Uterus (tissue), 4 donors: ENCODE measurements around the gene DRC7. TPM values are rescaled to one million over a fixed set of nuclear protein-coding genes. Genes with fewer than 3 reads are reported as not detected.
"Not testable (repeated sequence)": the region's sequence is repeated elsewhere in the genome, so short reads cannot be mapped to it uniquely, and the experiment has no call there.

Experiments used
- DNase-seq, 2 donors: peaks; one replicate each; pipeline ENCODE4 v3.0.0-alpha.2; 2019 to 2020
- H3K27ac ChIP-seq, 2 donors: fragments of 200-600 bp; sonication (generic); 1 replicate in 1 of 2; 2 replicates in 1 of 2; pipeline ENCODE4 v1.5.1; 2016 to 2018
- H3K27me3 ChIP-seq, 2 donors: fragments of 200-600 bp; sonication (generic); one replicate each; pipeline ENCODE4 v1.5.1; 2018 to 2019; ENCODE audit warnings: control low read depth in 1 of 2
- H3K36me3 ChIP-seq, 2 donors: fragments of 200-600 bp; sonication (generic); one replicate each; pipeline ENCODE4 v1.5.1; 2019; ENCODE audit warnings: control low read depth in 1 of 2
- H3K4me1 ChIP-seq, 2 donors: fragments of 200-600 bp; sonication (generic); one replicate each; pipeline ENCODE4 v1.5.1; 2018 to 2019; ENCODE audit warnings: control low read depth in 1 of 2
- H3K4me3 ChIP-seq, 2 donors: fragments of 200-600 bp; sonication (generic); 1 replicate in 1 of 2; 2 replicates in 1 of 2; pipeline ENCODE4 v1.5.1; 2018 to 2019; ENCODE audit warnings: mild to moderate bottlenecking in 1 of 2
- H3K9me3 ChIP-seq, 2 donors: fragments of 200-600 bp; sonication (generic); one replicate each; pipeline ENCODE4 v1.5.1; 2019; ENCODE audit warnings: control low read depth in 1 of 2
- POLR2A ChIP-seq, 2 donors: fragments of 450-650 bp; IDR thresholded peaks; one replicate each; pipeline ENCODE4 v1.6.1; 2016; ENCODE audit warnings: antibody characterized with exemption in 2 of 2, mild to moderate bottlenecking in 1 of 2, moderate library complexity in 1 of 2
- intact Hi-C: fragments of 100-400 bp; cut with DNase I; formaldehyde crosslinking; loops from one replicate; pipeline ENCODE4 v1.15.1; 2023; ENCODE audit warnings: low total_unique reads
- total RNA-seq, 4 donors: library from RNA; depleted of rRNA in 3 of 4; stranded (reverse); fragments of >200 nt in 3 of 4; gene quantifications; one replicate each; pipeline versions ENCODE4 v1.1.0 to v1.2.4, GENCODE V29; 2014 to 2023
- TF ChIP-seq, protein P1 (sequence below), 4 experiments: fragments of 200-600 bp in 2 of 4; fragments of 450-650 bp in 2 of 4; sonication (generic) in 2 of 4; IDR thresholded peaks; one replicate each; pipeline ENCODE4 v1.5.1; 2016 to 2019; ENCODE audit warnings: antibody characterized with exemption in 4 of 4, mild to moderate bottlenecking in 2 of 4, moderate library complexity in 1 of 4
- donor health status: DM: yes; HTN: yes; CAD: no.

The DRC7 gene
- total RNA-seq, 4 donors from 2014 or later, result 0.18 to 5.4 TPM; not detected in 2

GRCh38 chr16:57668263-57668571 lies 26.4 kb upstream of the DRC7 start, which contains the start of gene ADGRG3:
Gene ADGRG3 (plus strand): TSS chr16:57668306. CDS start chr16:57668348, 42 bp downstream.
- DNase-seq, result no peak
- no peak for TF ChIP-seq POLR2A (IDR thresholded peaks at IDR 0.05)
- TF ChIP-seq, protein P1, sequence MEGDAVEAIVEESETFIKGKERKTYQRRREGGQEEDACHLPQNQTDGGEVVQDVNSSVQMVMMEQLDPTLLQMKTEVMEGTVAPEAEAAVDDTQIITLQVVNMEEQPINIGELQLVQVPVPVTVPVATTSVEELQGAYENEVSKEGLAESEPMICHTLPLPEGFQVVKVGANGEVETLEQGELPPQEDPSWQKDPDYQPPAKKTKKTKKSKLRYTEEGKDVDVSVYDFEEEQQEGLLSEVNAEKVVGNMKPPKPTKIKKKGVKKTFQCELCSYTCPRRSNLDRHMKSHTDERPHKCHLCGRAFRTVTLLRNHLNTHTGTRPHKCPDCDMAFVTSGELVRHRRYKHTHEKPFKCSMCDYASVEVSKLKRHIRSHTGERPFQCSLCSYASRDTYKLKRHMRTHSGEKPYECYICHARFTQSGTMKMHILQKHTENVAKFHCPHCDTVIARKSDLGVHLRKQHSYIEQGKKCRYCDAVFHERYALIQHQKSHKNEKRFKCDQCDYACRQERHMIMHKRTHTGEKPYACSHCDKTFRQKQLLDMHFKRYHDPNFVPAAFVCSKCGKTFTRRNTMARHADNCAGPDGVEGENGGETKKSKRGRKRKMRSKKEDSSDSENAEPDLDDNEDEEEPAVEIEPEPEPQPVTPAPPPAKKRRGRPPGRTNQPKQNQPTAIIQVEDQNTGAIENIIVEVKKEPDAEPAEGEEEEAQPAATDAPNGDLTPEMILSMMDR (IDR thresholded peaks at IDR 0.05), result no peak
- no peak within 1 kb of the TSS for H3K4me3 ChIP-seq
- H3K36me3 ChIP-seq, result no peaks in the 10 kb centered on the region
- no peaks in the 10 kb centered on the region for H3K9me3 ChIP-seq
- H3K27ac ChIP-seq, result no peak within 1 kb of the TSS
- no peaks in the 10 kb centered on the region for H3K4me1 ChIP-seq
- intact Hi-C loops, result no loop called here
- no peaks in the 10 kb centered on the region for H3K27me3 ChIP-seq

- H3K4me3 ChIP-seq, result no peak overlapping the region
- DNase-seq, result no peak
- intact Hi-C loops, result no loop called here
Measured at GRCh38 chr16:57668630-57669475, 25.8 kb upstream of the DRC7 start.

GRCh38 chr16:57669476-57670162 lies 25.0 kb upstream of the DRC7 start:
- intact Hi-C loops, result no loop called here
- DNase-seq, result no peak

More at GRCh38 chr16:57668630-57669475, 25.8 kb upstream of the DRC7 start:
- no peaks in the 10 kb centered on the region for H3K9me3 ChIP-seq
- no peaks in the 10 kb centered on the region for H3K4me1 ChIP-seq
- H3K27me3 ChIP-seq, result no peaks in the 10 kb centered on the region
- H3K36me3 ChIP-seq, result no peaks in the 10 kb centered on the region
- H3K27ac ChIP-seq, result no peak overlapping the region
- no peak for TF ChIP-seq POLR2A (IDR thresholded peaks at IDR 0.05)
- TF ChIP-seq, protein P1 (IDR thresholded peaks at IDR 0.05), result no peak

DNA sequence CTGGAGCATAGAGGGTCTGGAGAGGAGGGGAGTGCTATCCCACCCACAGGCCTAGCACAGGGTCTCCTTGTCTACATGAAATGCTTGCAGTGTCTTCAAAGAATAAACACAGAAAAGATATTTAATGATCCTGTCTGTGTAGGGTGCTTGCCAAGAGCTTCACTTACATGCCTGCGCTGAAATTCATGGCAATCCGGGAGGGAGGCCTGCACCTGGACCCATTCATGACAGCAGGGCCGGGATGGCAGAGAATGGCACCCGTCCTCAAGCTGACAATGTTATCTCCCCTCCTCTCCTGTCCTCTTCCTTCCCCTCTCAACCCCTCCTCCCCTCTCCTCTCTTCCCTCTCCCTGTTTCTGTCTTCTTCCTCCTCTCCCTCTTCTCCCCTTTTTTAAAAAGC lies 24.4 kb upstream of the DRC7 start:
- no peaks in the 10 kb centered on the region for H3K9me3 ChIP-seq
- H3K27me3 ChIP-seq, result no peaks in the 10 kb centered on the region
- no peaks in the 10 kb centered on the region for H3K4me1 ChIP-seq
- no peak for TF ChIP-seq POLR2A (IDR thresholded peaks at IDR 0.05)
- TF ChIP-seq, protein P1 (IDR thresholded peaks at IDR 0.05), result no peak
- H3K4me3 ChIP-seq, result no peak overlapping the region
- intact Hi-C loops, result no loop called here
- no peak overlapping the region for H3K27ac ChIP-seq
- no peaks in the 10 kb centered on the region for H3K36me3 ChIP-seq
- DNase-seq, result no peak

More at GRCh38 chr16:57669476-57670162, 25.0 kb upstream of the DRC7 start:
- Histone ChIP-seq H3K27me3 (no peaks in the 10 kb centered on the region), H3K4me1 (no peaks in the 10 kb centered on the region), H3K4me3 (no peak overlapping the region), H3K36me3 (no peaks in the 10 kb centered on the region), H3K27ac (no peak overlapping the region), H3K9me3 (no peaks in the 10 kb centered on the region)
- TF ChIP-seq, protein P1 (IDR thresholded peaks at IDR 0.05), result no peak
- no peak for TF ChIP-seq POLR2A (IDR thresholded peaks at IDR 0.05)

DNA sequence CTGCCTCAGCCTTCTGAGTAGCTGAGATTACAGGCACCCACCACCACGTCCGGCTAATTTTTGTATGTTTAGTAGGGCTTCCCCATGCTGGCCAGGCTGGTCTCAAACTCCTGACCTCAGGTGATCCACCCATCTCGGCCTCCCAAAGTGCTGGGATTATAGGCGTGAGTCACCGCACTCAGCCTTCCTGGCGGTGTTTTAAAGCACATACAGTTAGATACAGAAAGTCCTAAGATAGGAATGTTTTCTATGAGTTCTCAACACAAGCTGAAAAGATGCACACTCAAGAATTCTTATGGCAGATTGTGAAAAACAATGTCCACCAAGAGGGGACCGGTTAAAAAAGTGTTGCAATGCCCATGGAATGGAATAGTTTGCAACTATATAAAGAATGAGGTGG lies 23.2 kb upstream of the DRC7 start:
- intact Hi-C loops, H3K4me1 ChIP-seq, DNase-seq: not testable (repeated sequence)

More for the DNA sequence above, 23.2 kb upstream of the DRC7 start:
- H3K36me3 ChIP-seq, H3K4me3 ChIP-seq, H3K9me3 ChIP-seq, H3K27ac ChIP-seq, H3K27me3 ChIP-seq: not testable (repeated sequence)
